H1 (cell line): ENCODE measurements around the gene NRAS. TPM values are rescaled to one million over a fixed set of nuclear protein-coding genes. Genes with fewer than 3 reads are reported as not detected.

ENCODE experiments used
- CHD7 ChIP-seq: fragments of 300-600 bp; sonication (generic); IDR thresholded peaks from 2 replicates; pipeline ENCODE4 v1.7.1; 2012; ENCODE audit warnings: low read length, moderate library complexity, mild to moderate bottlenecking, inconsistent platforms; ENCODE audit not compliant: insufficient replicate concordance
- GTF2F1 ChIP-seq: IDR thresholded peaks from 2 replicates; pipeline ENCODE4 v1.6.1; 2012; ENCODE audit warnings: low read depth, low read length, improper control_type of control experiment, borderline replicate concordance
- HDAC2 ChIP-seq, 2 experiments: fragments of 300-600 bp in 1 of 2; sonication (generic) in 1 of 2; IDR thresholded peaks; 2 replicates each; pipeline ENCODE4 v1.6.1; 2011 to 2012; ENCODE audit warnings: low read depth in 2 of 2, low read length in 2 of 2, mild to moderate bottlenecking in 2 of 2, moderate library complexity in 2 of 2, borderline replicate concordance in 1 of 2, inconsistent platforms in 1 of 2
- MAFK ChIP-seq: IDR thresholded peaks from 2 replicates; pipeline ENCODE4 v1.6.1; 2012; ENCODE audit warnings: low read depth, mild to moderate bottlenecking, improper control_type of control experiment, low read length
- RBBP5 ChIP-seq: IDR thresholded peaks from 2 replicates; pipeline ENCODE4 v1.7.1; 2012; ENCODE audit warnings: low read depth, mild to moderate bottlenecking, inconsistent platforms, low read length, moderate library complexity, borderline replicate concordance
- RNF2 ChIP-seq: fragments of 200-900, 300-1000 bp; sonication (generic); IDR thresholded peaks from 2 replicates; pipeline ENCODE4 v1.7.1; 2016; ENCODE audit warnings: borderline replicate concordance, low read depth, mild to moderate bottlenecking, antibody characterized with exemption, low read length; ENCODE audit not compliant: poor library complexity, severe bottlenecking; ENCODE audit errors: missing control alignments
- SAP30 ChIP-seq: fragments of 300-600 bp; sonication (generic); IDR thresholded peaks from 2 replicates; pipeline ENCODE4 v1.7.1; 2012; ENCODE audit warnings: low read length, moderate library complexity, mild to moderate bottlenecking, inconsistent platforms; ENCODE audit not compliant: insufficient read depth, insufficient replicate concordance
- SP2 ChIP-seq: IDR thresholded peaks from 2 replicates; pipeline ENCODE4 v1.6.1; 2012; ENCODE audit warnings: mild to moderate bottlenecking, low read length, inconsistent platforms
- SP4 ChIP-seq: IDR thresholded peaks from 2 replicates; pipeline ENCODE4 v1.6.1; 2012; ENCODE audit warnings: low read length, inconsistent platforms
- TAF1 ChIP-seq: IDR thresholded peaks from 2 replicates; pipeline ENCODE4 v1.6.1; 2011; ENCODE audit warnings: mild to moderate bottlenecking, low read depth, low read length
- polyA plus RNA-seq, 7 experiments: library from polyadenylated mRNA; depleted of rRNA in 3 of 7; stranded (reverse) in 5 of 7; unstranded in 2 of 7; fragments of >200 nt in 5 of 7; fragments of 200-250 nt in 2 of 7; gene quantifications; 1 replicate in 5 of 7; 2 replicates in 1 of 7; 4 replicates in 1 of 7; pipeline versions ENCODE4 v1.2.1 to v1.2.3, GENCODE V29; 2011 to 2013; ENCODE audit warnings: missing spikeins in 2 of 7, mixed read lengths in 2 of 7
- total RNA-seq: library from RNA; stranded (reverse); fragmentation: NEBNext Ultra II Directional; extraction: Animal tissue kit (Norgen Biotek cat#: 25700); gene quantifications from 2 replicates; pipeline ENCODE4 v1.2.1, GENCODE V29; 2021

NRAS gene
- total and polyA plus RNA-seq, 2 of the 8 experiments (the other 6 are each of a cell fraction or from before 2014, with no cell fraction given), result 24.5 to 65.1 TPM

DNA sequence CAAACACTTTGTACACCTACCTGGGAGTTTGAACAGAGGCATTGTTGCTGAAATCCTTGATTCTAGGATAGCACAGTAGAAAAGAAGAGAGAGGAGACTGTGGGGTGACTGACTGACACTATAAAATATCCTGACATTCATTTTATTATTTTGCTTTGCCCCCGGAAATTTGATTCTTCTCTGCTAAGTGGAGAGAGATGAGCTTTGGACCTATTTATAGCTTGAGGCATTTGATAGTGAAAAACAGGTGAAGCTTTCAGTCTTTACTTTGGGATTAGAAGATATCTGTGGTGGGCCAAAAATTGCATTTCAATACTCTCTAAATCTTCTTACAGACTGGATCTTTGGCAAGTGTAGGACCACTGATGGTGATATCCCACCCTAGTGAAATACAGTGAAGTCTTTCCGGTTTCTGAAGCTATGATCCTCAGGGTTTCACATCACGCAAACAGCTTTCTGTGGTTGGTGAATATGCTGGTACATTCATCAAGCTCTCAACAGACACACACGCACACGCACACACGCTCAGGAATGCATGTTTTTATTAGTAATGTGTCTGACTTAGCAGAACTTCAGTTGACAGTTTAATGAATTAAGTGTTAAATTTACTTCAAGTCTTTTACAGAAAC lies 21.0 kb downstream of the NRAS start, which contains the start of gene AMPD1 (continued):
- TF ChIP-seq CHD7, result no peak
- no peak for TF ChIP-seq SAP30
- no peak for TF ChIP-seq GTF2F1
- TF ChIP-seq HDAC2 (IDR thresholded peaks at IDR 0.05; ENCODE audit: borderline replicate concordance in 1 of 2, low read depth in 2 of 2, low read length in 2 of 2), result no peak
- no peak for TF ChIP-seq RNF2
- TF ChIP-seq TAF1, result no peak
- TF ChIP-seq RBBP5, result no peak
- no peak for TF ChIP-seq MAFK
- TF ChIP-seq SP2, result no peak
- no peak for TF ChIP-seq SP4
